A549 (cell line): ENCODE measurements around the gene PSPN. TPM values are rescaled to one million over a fixed set of nuclear protein-coding genes. Genes with fewer than 3 reads are reported as not detected.

Experiments
- ATAC-seq, 2 experiments: fragments of 200-7000 bp in 1 of 2; fragments of >200 bp in 1 of 2; cut with Nextera tagmentation in 1 of 2; cut with Tn5 transposase in 1 of 2; 3 replicates each; pipeline versions ENCODE4 v1.8.0 to v1.9.1; 2018 to 2020; ENCODE audit warnings: mild to moderate bottlenecking in 1 of 2, moderate library complexity in 1 of 2
- CTCF ChIA-PET: fragments of 300-600 bp; sonication (Branson Sonifier 250); formaldehyde crosslinking; extraction: SDS; loops from one replicate; lab custom pipeline; 2021; ENCODE audit warnings: antibody characterized with exemption, inconsistent platforms; lab: Yijun Ruan, JAX
- POLR2A ChIA-PET: fragments of 350-600 bp; formaldehyde crosslinking; extraction: SDS; loops from one replicate; lab custom pipeline; 2021; ENCODE audit warnings: antibody characterized with exemption, inconsistent platforms; lab: Yijun Ruan, JAX
- DNase-seq, 2 experiments: peaks; one replicate each; pipeline versions ENCODE4 v3.0.0 to v3.0.0-alpha.2; 2011 to 2016; ENCODE audit warnings: low read depth in 1 of 2, low spot score in 1 of 2
- FAIRE-seq: peaks from 2 replicates; lab custom pipeline; 2011; peaks lifted over from hg19 to GRCh38; lab: Jason Lieb, UNC
- H3K27ac ChIP-seq, 2 experiments: fragments of >200 bp; sonication (Bioruptor Twin); formaldehyde crosslinking; 3 replicates each; pipeline ENCODE4 v1.5.1; 2016 to 2017
- H3K4me1 ChIP-seq: fragments of >200 bp; sonication (Bioruptor Twin); formaldehyde crosslinking; 3 replicates; pipeline ENCODE4 v1.6.1; 2016
- H3K4me2 ChIP-seq: fragments of >200 bp; sonication (Bioruptor Twin); formaldehyde crosslinking; 3 replicates; pipeline ENCODE4 v1.6.1; 2016
- H3K4me3 ChIP-seq: fragments of >200 bp; sonication (Bioruptor Twin); formaldehyde crosslinking; 3 replicates; pipeline ENCODE4 v1.5.1; 2016
- H3K9me3 ChIP-seq: fragments of >200 bp; sonication (Bioruptor Twin); formaldehyde crosslinking; 3 replicates; pipeline ENCODE4 v1.6.1; 2016
- ATOH8 ChIP-seq: fragments of 250-450 bp; sonication (Bioruptor Pico); IDR thresholded peaks from 2 replicates; pipeline ENCODE4 v1.5.0; 2020; ENCODE audit warnings: low read depth, mild to moderate bottlenecking, moderate library complexity
- BHLHE40 ChIP-seq: IDR thresholded peaks from 2 replicates; pipeline ENCODE4 v1.6.1; 2012; ENCODE audit warnings: low read depth, low read length, inconsistent platforms
- CTCF ChIP-seq: fragments of >200 bp; sonication (Bioruptor Twin); formaldehyde crosslinking; IDR thresholded peaks from 3 replicates; pipeline ENCODE4 v1.5.1; 2016
- EHMT2 ChIP-seq: fragments of 200-600 bp; sonication (generic); IDR thresholded peaks from 2 replicates; pipeline ENCODE4 v1.6.1; 2016; ENCODE audit warnings: antibody characterized with exemption, low read depth, mild to moderate bottlenecking, moderate library complexity
- ESRRA ChIP-seq: fragments of 150-350 bp; IDR thresholded peaks from 2 replicates; pipeline ENCODE4 v1.6.1; 2014; ENCODE audit warnings: mild to moderate bottlenecking, low read length, borderline replicate concordance
- FOSB ChIP-seq: fragments of 250-450 bp; sonication (Bioruptor Pico); IDR thresholded peaks from 2 replicates; pipeline ENCODE4 v1.5.0; 2020; ENCODE audit warnings: mild to moderate bottlenecking, moderate library complexity
- FOSL2 ChIP-seq, 2 experiments: fragments of 450-650 bp in 1 of 2; fragments of >200 bp in 1 of 2; sonication (Bioruptor Twin) in 1 of 2; formaldehyde crosslinking; IDR thresholded peaks; 2 replicates each; pipeline versions ENCODE4 v1.5.0 to v1.6.1; 2016 to 2020; ENCODE audit warnings: mild to moderate bottlenecking in 1 of 2, moderate library complexity in 1 of 2
- FOXS1 ChIP-seq: fragments of 250-450 bp; sonication (Bioruptor Pico); IDR thresholded peaks from 2 replicates; pipeline ENCODE4 v1.5.0; 2020; ENCODE audit warnings: mild to moderate bottlenecking, moderate library complexity
- HOXB5 ChIP-seq: fragments of 250-450 bp; sonication (Bioruptor Pico); IDR thresholded peaks from 2 replicates; pipeline ENCODE4 v1.5.0; 2020; ENCODE audit warnings: mild to moderate bottlenecking, moderate library complexity
- JUN ChIP-seq, 2 experiments: fragments of >200 bp; sonication (Bioruptor Twin); formaldehyde crosslinking; IDR thresholded peaks; 2 replicates in 1 of 2; 3 replicates in 1 of 2; pipeline ENCODE4 v1.6.1; 2016 to 2017
- JUNB ChIP-seq: fragments of >200 bp; sonication (Bioruptor Twin); formaldehyde crosslinking; IDR thresholded peaks from 2 replicates; pipeline ENCODE4 v1.6.1; 2016
- KDM1A ChIP-seq: fragments of 200-600 bp; sonication (generic); IDR thresholded peaks from 2 replicates; pipeline ENCODE4 v1.6.1; 2016; ENCODE audit warnings: low read depth, mild to moderate bottlenecking
- RAD21 ChIP-seq, 2 experiments: fragments of >200 bp in 1 of 2; sonication (Bioruptor Twin) in 1 of 2; formaldehyde crosslinking in 1 of 2; IDR thresholded peaks in 1 of 2; conservative IDR thresholded peaks in 1 of 2; 2 replicates in 1 of 2; 3 replicates in 1 of 2; pipeline ENCODE4 v1.6.1; 2012 to 2018; ENCODE audit warnings: inconsistent platforms in 1 of 2
- TP53 ChIP-seq: fragments of 250-450 bp; sonication (Bioruptor Pico); IDR thresholded peaks from 2 replicates; pipeline ENCODE4 v1.5.0; 2021; ENCODE audit warnings: mild to moderate bottlenecking, moderate library complexity
- ZNF302 ChIP-seq: fragments of 250-450 bp; sonication (Bioruptor Pico); IDR thresholded peaks from 2 replicates; pipeline ENCODE4 v1.9.0; 2021; ENCODE audit warnings: inconsistent platforms, mild to moderate bottlenecking, moderate library complexity
- WGBS: methylation state at CpG from one replicate; pipeline ENCODE4 v1.1.6; 2017; ENCODE audit errors: missing lambda C conversion rate; 5-methylcytosine and 5-hydroxymethylcytosine counted together
- polyA plus RNA-seq, 4 experiments: library from polyadenylated mRNA; depleted of rRNA in 3 of 4; stranded (reverse); fragments of >200 nt; fragmentation: RNase III in 1 of 4; extraction: RNeasy Plus Mini Kit Qiagen cat#74134 plus additional on column Dnase treatment in 1 of 4; gene quantifications; 2 replicates in 3 of 4; 3 replicates in 1 of 4; pipeline ENCODE4 v1.2.3, GENCODE V29; 2011 to 2017

PSPN gene
- polyA plus RNA-seq, 2 of the 4 experiments (the other 2 are of a cell fraction) = 0.34 to 0.71 TPM

- DNase-seq = peak in 1 of 2 experiments; percentile 23
- POLR2A ChIA-PET = no interaction called here
- CTCF ChIA-PET = interaction anchor here (0.7 to 1.3 kb wide), 5 partner anchors 14 to 583 kb away, joined by 3 to 4 read pairs (median 3); partner anchors contain the start of gene SLC25A41
Observed at GRCh38 chr19:6417713-6418561, 42.2 kb upstream of the PSPN start.

GRCh38 chr19:6416658-6417405, 41.1 kb upstream of the PSPN start:
- TF ChIP-seq JUNB = no peak
- ChIA-PET POLR2A (no interaction called here), CTCF (interaction anchor here (0.7 to 1.3 kb wide), 4 partner anchors 13 to 582 kb away, joined by 3 to 4 read pairs (median 3); partner anchors contain the start of gene SLC25A41)
- DNase-seq (no peak), FAIRE-seq (no peak), ATAC-seq (no peak)
- Histone ChIP-seq H3K4me1 (peaks cover under 1% of the 10 kb centered on the region; the same call in 1 of the 3 replicates), H3K4me2 (no peak overlapping the region), H3K27ac (no peak overlapping the region), H3K9me3 (no peaks in the 10 kb centered on the region), H3K4me3 (no peak overlapping the region)
- WGBS = 93% methylated on average over 18 of the region's 29 CpGs

More at GRCh38 chr19:6417713-6418561, 42.2 kb upstream of the PSPN start:
- 89% methylated on average over 26 of the region's 33 CpGs for WGBS
- Histone ChIP-seq H3K27ac (no peak overlapping the region), H3K4me3 (no peak overlapping the region), H3K4me1 (peaks cover 12% of the 10 kb centered on the region; the same call in 2 of the 3 replicates), H3K4me2 (no peak overlapping the region), H3K9me3 (no peaks in the 10 kb centered on the region)
- ATAC-seq (peak; percentile 74 to 82), FAIRE-seq (no peak)
- TF ChIP-seq RAD21 (conservative IDR thresholded peaks at IDR 0.05 in 1 of 2, IDR thresholded peaks at IDR 0.05 in 1 of 2) = peak in 1 of 2 experiments; percentile 23; a peak in 2 of 5 replicates
- no peak for TF ChIP-seq ESRRA
- TF ChIP-seq EHMT2 = no peak
- TF ChIP-seq ATOH8 (CRISPR knock-in tag) = no peak
- no peak for TF ChIP-seq FOXS1 (CRISPR knock-in tag)
- peak; percentile 30; the same call in 2 of the 3 replicates for TF ChIP-seq CTCF
- TF ChIP-seq JUN (IDR thresholded peaks at IDR 0.05) = no peak

GRCh38 chr19:6415591-6416190, 40.0 kb upstream of the PSPN start:
- FAIRE-seq = no peak
- ATAC-seq = no peak
- ChIA-PET POLR2A (no interaction called here), CTCF (interaction anchor here (1.2 kb wide), 1 partner anchor 197 kb away, joined by 3 read pairs; no protein-coding TSS in a partner anchor)
- DNase-seq = no peak
- Histone ChIP-seq H3K4me2 (no peak overlapping the region), H3K27ac (no peak overlapping the region), H3K4me3 (no peak overlapping the region), H3K4me1 (no peaks in the 10 kb centered on the region), H3K9me3 (no peaks in the 10 kb centered on the region)
- TF ChIP-seq FOSL2 (IDR thresholded peaks at IDR 0.05) (no peak), FOSL2 (CRISPR knock-in tag; IDR thresholded peaks at IDR 0.05) (no peak), ZNF302 (no peak), TP53 (CRISPR knock-in tag) (no peak), KDM1A (no peak), FOSB (CRISPR knock-in tag) (no peak), BHLHE40 (no peak), HOXB5 (no peak)
- TF ChIP-seq, all 56 proteins: peak for 0
- WGBS = 95% methylated on average over 12 of the region's 32 CpGs
